CD8-positive, alpha-beta memory T cell (primary cell): ENCODE data around the gene TUBA4B. TPM values are rescaled to one million over a fixed set of nuclear protein-coding genes. Genes with fewer than 3 reads are reported as not detected.

Experiments used
- CTCF ChIA-PET: fragments of 350-600 bp; sonication (Branson Sonifier 250); formaldehyde crosslinking; loops from one replicate; lab custom pipeline; 2021; ENCODE audit warnings: antibody characterized with exemption; lab: Charles Lee
- POLR2A ChIA-PET: fragments of 350-600 bp; sonication (Branson Sonifier 250); formaldehyde crosslinking; loops from one replicate; lab custom pipeline; 2021; ENCODE audit warnings: antibody characterized with exemption; lab: Charles Lee
- DNase-seq, 5 donors: peaks; one replicate each; pipeline versions ENCODE4 v3.0.0 to v3.0.0-alpha.2; 2020 to 2022; ENCODE audit warnings: mixed read lengths in 1 of 5
- H3K27ac ChIP-seq: one replicate; pipeline ENCODE4 v1.7.0; 2013; ENCODE audit warnings: low read depth, mild to moderate bottlenecking, low read length, moderate library complexity
- H3K27me3 ChIP-seq: 2 replicates; pipeline ENCODE4 v1.7.0; 2013; ENCODE audit warnings: low read length, mild to moderate bottlenecking; ENCODE audit not compliant: insufficient read depth, poor library complexity, severe bottlenecking
- H3K36me3 ChIP-seq: 2 replicates; pipeline ENCODE4 v1.7.0; 2013; ENCODE audit warnings: mild to moderate bottlenecking, low read length, moderate library complexity; ENCODE audit not compliant: insufficient read depth
- H3K4me1 ChIP-seq: 2 replicates; pipeline ENCODE4 v1.7.0; 2013; ENCODE audit warnings: mild to moderate bottlenecking, low read length, moderate library complexity; ENCODE audit not compliant: insufficient read depth
- H3K4me3 ChIP-seq: 2 replicates; pipeline ENCODE4 v1.7.0; 2013; ENCODE audit warnings: mild to moderate bottlenecking, low read length
- H3K9me3 ChIP-seq: 2 replicates; pipeline ENCODE4 v1.7.0; 2013; ENCODE audit warnings: mild to moderate bottlenecking, low read length
- H3K27ac Mint-ChIP-seq, 8 donors: one replicate each; pipeline ENCODE4 v1.8.0; 2020 to 2021; ENCODE audit warnings: mixed read lengths in 8 of 8, mild to moderate bottlenecking in 6 of 8, inconsistent platforms in 3 of 8, moderate library complexity in 3 of 8
- H3K27me3 Mint-ChIP-seq, 2 donors: one replicate each; pipeline ENCODE4 v1.8.0; 2020 to 2021; ENCODE audit warnings: mixed read lengths in 2 of 2, mild to moderate bottlenecking in 1 of 2, moderate library complexity in 1 of 2
- H3K36me3 Mint-ChIP-seq, 3 donors: one replicate each; pipeline ENCODE4 v1.8.0; 2020 to 2021; ENCODE audit warnings: mixed read lengths in 3 of 3, inconsistent platforms in 1 of 3, mild to moderate bottlenecking in 1 of 3
- H3K4me1 Mint-ChIP-seq, 3 donors: one replicate each; pipeline ENCODE4 v1.8.0; 2020 to 2021; ENCODE audit warnings: mixed read lengths in 3 of 3, inconsistent platforms in 1 of 3, mild to moderate bottlenecking in 1 of 3
- H3K4me3 Mint-ChIP-seq, 7 donors: one replicate each; pipeline ENCODE4 v1.8.0; 2020 to 2021; ENCODE audit warnings: mixed read lengths in 7 of 7, mild to moderate bottlenecking in 6 of 7, moderate library complexity in 4 of 7, inconsistent platforms in 2 of 7
- H3K9me3 Mint-ChIP-seq, 5 donors: one replicate each; pipeline ENCODE4 v1.8.0; 2020 to 2022; ENCODE audit warnings: mixed read lengths in 5 of 5, mild to moderate bottlenecking in 3 of 5, moderate library complexity in 2 of 5, inconsistent platforms in 1 of 5
- polyA plus RNA-seq: library from polyadenylated mRNA; unstranded; fragments of 300-500 nt; fragmentation: Illumina TruSeq; gene quantifications from one replicate; pipeline ENCODE4 v1.2.3, GENCODE V29; 2021
- total RNA-seq, 2 experiments: library from RNA; stranded (reverse); gene quantifications; one replicate each; pipeline ENCODE4 v1.2.3, GENCODE V29; 2021

Gene TUBA4B
- total and polyA plus RNA-seq, 3 experiments from 2014 or later = not detected

- Mint-ChIP-seq H3K9me3 (no peaks in the 10 kb centered on the region), H3K4me1 (peaks cover 10 to 21% (median 16%) of the 10 kb centered on the region in 3 donors), H3K4me3 (peak overlapping the region; percentile 54 to 81 (median 75)), H3K36me3 (no peaks in the 10 kb centered on the region), H3K27ac (peak overlapping the region in 7 of 8 donors; percentile 29 to 96 (median 86)), H3K27me3 (peaks cover 5 to 6% of the 10 kb centered on the region in 2 donors)
- ChIA-PET CTCF (interaction anchor here (0.5 to 7.4 kb wide), 55 partner anchors 9 to 298 kb away, joined by 3 to 258 read pairs (median 5); partner anchors contain the start of genes ABCB6, ANKZF1, ATG9A and CNPPD1), POLR2A (interaction anchor here (0.8 to 2.3 kb wide), 13 partner anchors 9 to 118 kb away, joined by 3 to 24 read pairs (median 5); partner anchors contain the start of genes ANKZF1, ATG9A, CNPPD1 and DNAJB2)
- DNase-seq = peak; percentile 83 to 92 (median 88)
- Histone ChIP-seq H3K27ac (peak overlapping the region; percentile 55), H3K4me1 (peaks cover 22% of the 10 kb centered on the region), H3K27me3 (peaks cover 4% of the 10 kb centered on the region), H3K4me3 (peak overlapping the region; percentile 51), H3K9me3 (no peaks in the 10 kb centered on the region), H3K36me3 (no peaks in the 10 kb centered on the region)
Measured at GRCh38 chr2:219294356-219295351, 41.6 kb downstream of the TUBA4B start.

GRCh38 chr2:219296142-219296541 is 43.1 kb downstream of the TUBA4B start:
- Mint-ChIP-seq H3K36me3 (no peaks in the 10 kb centered on the region), H3K4me1 (peaks cover 10 to 21% (median 16%) of the 10 kb centered on the region in 3 donors), H3K9me3 (no peaks in the 10 kb centered on the region), H3K4me3 (no peak overlapping the region), H3K27ac (peak overlapping the region in 3 of 8 donors; percentile 68 to 93 (median 71)), H3K27me3 (peaks cover 11% of the 10 kb centered on the region in 2 donors)
- Histone ChIP-seq H3K4me1 (peaks cover 22% of the 10 kb centered on the region), H3K9me3 (no peaks in the 10 kb centered on the region), H3K4me3 (no peak overlapping the region), H3K36me3 (no peaks in the 10 kb centered on the region), H3K27me3 (peaks cover 4% of the 10 kb centered on the region), H3K27ac (no peak overlapping the region)
- ChIA-PET POLR2A (no interaction called here), CTCF (interaction anchor here (1.5 to 7.4 kb wide), 13 partner anchors 16 to 241 kb away, joined by 7 to 258 read pairs (median 35); partner anchors contain the start of genes ABCB6, ANKZF1, ATG9A and CNPPD1)
- DNase-seq = no peak

DNA sequence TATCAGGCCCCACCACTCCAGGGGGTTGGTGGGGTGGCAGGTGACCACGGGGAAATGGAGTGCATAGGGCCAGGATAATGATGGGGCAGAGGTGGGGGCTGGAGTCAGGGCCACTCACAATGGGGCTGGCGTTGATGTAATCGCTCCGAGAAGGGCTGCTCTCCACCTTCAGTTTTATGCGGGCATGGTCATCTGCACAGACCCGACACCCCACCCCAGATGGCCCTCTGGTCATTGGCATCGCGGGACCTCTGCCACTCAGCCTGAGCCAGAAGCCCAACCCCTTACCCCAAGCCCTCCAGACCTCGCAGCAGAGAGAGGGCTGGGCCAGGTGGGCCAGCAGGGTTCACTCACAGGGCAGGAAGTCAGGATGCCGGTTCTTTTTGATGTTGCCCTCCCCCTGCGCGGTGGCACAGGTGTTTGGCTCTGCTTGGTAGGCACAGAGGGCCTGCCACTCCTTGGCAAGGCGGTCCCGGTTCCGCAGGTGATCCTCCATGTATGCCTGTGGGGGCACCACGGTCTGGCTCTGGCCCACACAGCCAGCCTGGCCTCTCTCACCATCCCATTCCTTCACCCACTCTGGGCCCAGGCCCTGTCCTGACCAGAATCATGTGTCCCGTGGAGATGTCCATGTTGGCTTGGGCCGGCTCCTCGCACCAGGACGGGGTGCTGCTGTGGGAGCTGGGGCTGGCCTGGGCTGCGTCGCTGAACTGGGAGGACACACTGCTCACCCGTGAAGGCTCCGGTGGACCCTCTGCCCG is 43.8 kb downstream of the TUBA4B start:
- Histone ChIP-seq H3K27ac (no peak overlapping the region), H3K27me3 (peaks cover 4% of the 10 kb centered on the region), H3K36me3 (no peaks in the 10 kb centered on the region), H3K9me3 (no peaks in the 10 kb centered on the region), H3K4me1 (peaks cover 22% of the 10 kb centered on the region), H3K4me3 (no peak overlapping the region)
- DNase-seq = peak in 1 of 5 donors; percentile 60
- H3K4me1 Mint-ChIP-seq = peaks cover 10 to 21% (median 16%) of the 10 kb centered on the region in 3 donors
- peaks cover 15 to 18% of the 10 kb centered on the region in 2 donors for H3K27me3 Mint-ChIP-seq
- peak overlapping the region in 2 of 8 donors; percentile 68 to 93 for H3K27ac Mint-ChIP-seq
- H3K9me3 Mint-ChIP-seq = no peaks in the 10 kb centered on the region
- no peak overlapping the region for H3K4me3 Mint-ChIP-seq
- POLR2A ChIA-PET = no interaction called here
- H3K36me3 Mint-ChIP-seq = no peaks in the 10 kb centered on the region
- CTCF ChIA-PET = interaction anchor here (1.1 to 5.6 kb wide), 11 partner anchors 18 to 239 kb away, joined by 3 to 132 read pairs (median 26); partner anchors contain the start of genes ABCB6, CNPPD1, DNAJB2 and IHH

- ChIA-PET POLR2A (no interaction called here), CTCF (interaction anchor here (1.1 to 5.6 kb wide), 10 partner anchors 11 to 240 kb away, joined by 3 to 132 read pairs (median 8); partner anchors contain the start of genes CNPPD1, DNAJB2, NHEJ1 and PTPRN)
- Mint-ChIP-seq H3K4me1 (peaks cover 10 to 21% (median 16%) of the 10 kb centered on the region in 3 donors), H3K9me3 (no peaks in the 10 kb centered on the region), H3K36me3 (no peaks in the 10 kb centered on the region), H3K27ac (peak overlapping the region in 3 of 8 donors; percentile 30 to 47 (median 44)), H3K27me3 (peaks cover 20 to 28% of the 10 kb centered on the region in 2 donors), H3K4me3 (no peak overlapping the region)
- peaks cover 4% of the 10 kb centered on the region for H3K27me3 ChIP-seq
- H3K36me3 ChIP-seq = no peaks in the 10 kb centered on the region
- peaks cover 22% of the 10 kb centered on the region for H3K4me1 ChIP-seq
- no peak overlapping the region for H3K4me3 ChIP-seq
- no peaks in the 10 kb centered on the region for H3K9me3 ChIP-seq
- H3K27ac ChIP-seq = no peak overlapping the region
- no peak for DNase-seq
Measured at GRCh38 chr2:219297766-219298456, 44.9 kb downstream of the TUBA4B start.

DNA sequence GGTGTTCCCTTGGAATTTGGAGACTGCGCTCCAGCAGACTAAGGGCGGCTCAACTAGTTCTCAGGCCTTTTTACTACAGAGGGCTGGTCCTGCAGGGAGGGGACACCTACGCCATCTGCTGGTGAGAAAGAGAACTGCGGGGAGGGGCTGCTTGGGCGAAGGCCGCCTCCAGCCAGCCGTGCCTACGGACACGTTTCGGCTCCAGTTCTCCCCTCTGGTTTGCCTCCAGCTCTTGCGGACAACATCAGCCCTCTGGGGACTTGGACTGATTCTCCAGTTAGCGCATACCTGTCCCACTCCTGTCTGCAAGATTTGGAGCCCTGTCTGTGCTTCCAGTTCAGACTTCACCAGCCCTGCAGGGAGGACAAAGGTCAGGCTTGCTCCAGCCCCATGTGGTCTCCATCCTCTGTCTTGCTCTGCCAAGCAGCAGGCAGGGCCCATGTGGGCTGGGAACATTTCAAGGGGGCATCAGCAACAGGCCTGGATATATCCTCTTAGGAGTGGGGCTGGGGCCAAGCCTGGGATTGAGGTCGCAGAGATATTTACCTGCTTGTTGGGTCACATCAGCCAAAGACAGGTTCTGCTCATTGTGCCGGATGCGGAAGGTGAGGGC is 45.8 kb downstream of the TUBA4B start:
- H3K9me3 Mint-ChIP-seq = no peaks in the 10 kb centered on the region

GRCh38 chr2:219299372-219299760 is 46.3 kb downstream of the TUBA4B start:
- H3K9me3 ChIP-seq = no peaks in the 10 kb centered on the region
- peaks cover 8 to 18% (median 11%) of the 10 kb centered on the region in 3 donors for H3K4me1 Mint-ChIP-seq
- CTCF ChIA-PET = interaction anchor here (0.6 to 4.5 kb wide), 17 partner anchors 9 to 255 kb away, joined by 3 to 31 read pairs (median 4); partner anchors contain the start of genes ANKZF1, ATG9A, DNAJB2 and NHEJ1

More for the DNA sequence above, 45.8 kb downstream of the TUBA4B start:
- Histone ChIP-seq H3K27ac (no peak overlapping the region), H3K4me3 (no peak overlapping the region), H3K4me1 (peaks cover 22% of the 10 kb centered on the region), H3K36me3 (no peaks in the 10 kb centered on the region), H3K27me3 (peaks cover 4% of the 10 kb centered on the region), H3K9me3 (no peaks in the 10 kb centered on the region)
- Mint-ChIP-seq H3K4me3 (no peak overlapping the region), H3K4me1 (peaks cover 10 to 21% (median 16%) of the 10 kb centered on the region in 3 donors), H3K36me3 (no peaks in the 10 kb centered on the region), H3K27ac (peak overlapping the region in 3 of 8 donors; percentile 17 to 43 (median 33)), H3K27me3 (peaks cover 25 to 35% of the 10 kb centered on the region in 2 donors)
- ChIA-PET POLR2A (no interaction called here), CTCF (interaction anchor here (0.6 to 5.6 kb wide), 18 partner anchors 10 to 254 kb away, joined by 3 to 132 read pairs (median 4); partner anchors contain the start of genes ANKZF1, ATG9A, DNAJB2 and NHEJ1)
- peak; percentile 78 to 90 (median 82) for DNase-seq

More at GRCh38 chr2:219299372-219299760, 46.3 kb downstream of the TUBA4B start:
- H3K4me1 ChIP-seq = peaks cover 20% of the 10 kb centered on the region
- no peaks in the 10 kb centered on the region for H3K36me3 ChIP-seq
- peaks cover 4% of the 10 kb centered on the region for H3K27me3 ChIP-seq
- peak overlapping the region in 1 of 8 donors; percentile 17 for H3K27ac Mint-ChIP-seq
- H3K27ac ChIP-seq = no peak overlapping the region
- peaks cover 25 to 37% of the 10 kb centered on the region in 2 donors for H3K27me3 Mint-ChIP-seq
- no peaks in the 10 kb centered on the region for H3K36me3 Mint-ChIP-seq
- DNase-seq = no peak
- no peaks in the 10 kb centered on the region for H3K9me3 Mint-ChIP-seq
- H3K4me3 ChIP-seq = no peak overlapping the region
- POLR2A ChIA-PET = no interaction called here
- no peak overlapping the region for H3K4me3 Mint-ChIP-seq
